DMS53 treated with DMSO at 0.1 percent for 48 hours (cell line): ENCODE measurements around the gene CNTRL.
"Not testable (repeated sequence)": the region's sequence is repeated elsewhere in the genome, so short reads cannot be mapped to it uniquely, and the experiment has no call there.

Source experiments
- DNase-seq: peaks from one replicate; lab custom pipeline; 2025; ENCODE audit not compliant: unreplicated experiment; lab: John Stamatoyannopoulos, UW

Gene CNTRL

DNA sequence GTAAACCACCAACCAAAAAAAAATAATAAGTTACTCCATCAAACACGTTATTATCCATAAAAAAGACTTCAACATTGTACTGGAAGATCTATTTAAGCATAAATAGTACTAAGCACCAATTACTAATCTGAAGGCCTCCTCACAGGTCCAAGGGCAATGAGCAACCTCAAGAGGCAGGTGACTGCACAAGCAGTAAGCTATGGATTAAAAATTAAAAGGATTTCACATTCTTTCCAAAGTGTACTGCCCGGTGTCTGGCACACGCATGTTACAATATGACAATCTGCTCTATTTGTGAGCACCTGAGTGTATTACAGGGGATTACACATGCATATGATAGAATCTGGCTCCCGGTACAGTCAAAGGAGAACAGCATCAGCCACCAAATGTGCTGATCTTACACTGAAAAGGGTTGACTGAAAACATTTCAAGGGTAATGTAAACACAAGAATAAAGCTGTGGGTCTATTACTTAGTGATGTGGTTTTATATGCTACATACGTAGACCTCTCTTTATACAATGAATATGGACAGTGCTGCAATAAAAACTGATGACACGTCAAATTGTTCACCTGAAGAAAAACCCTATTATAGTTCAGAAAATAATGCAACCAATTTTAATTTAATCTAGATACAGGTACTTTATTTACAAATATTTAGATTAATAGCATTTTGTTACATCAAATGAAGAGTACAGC, 104.1 kb downstream of the CNTRL start:
- no peak for DNase-seq

DNA sequence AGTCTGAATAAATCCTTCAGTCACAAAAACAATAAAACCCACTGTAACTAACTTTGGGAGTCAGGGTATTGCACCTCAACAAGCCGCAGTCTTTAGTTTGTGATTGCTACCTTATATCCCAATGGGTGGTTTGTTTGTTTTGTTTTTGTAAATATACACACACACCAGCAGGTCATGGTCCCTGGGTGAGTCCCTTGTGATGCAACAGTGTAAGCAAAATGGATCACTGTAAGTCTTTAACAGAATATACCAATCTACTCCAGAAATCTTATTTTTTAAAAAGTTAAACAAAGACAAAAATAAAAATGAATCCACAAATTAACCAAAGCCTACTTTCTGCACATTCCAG, 104.6 kb downstream of the CNTRL start:
- DNase-seq = not testable (repeated sequence)

DNA sequence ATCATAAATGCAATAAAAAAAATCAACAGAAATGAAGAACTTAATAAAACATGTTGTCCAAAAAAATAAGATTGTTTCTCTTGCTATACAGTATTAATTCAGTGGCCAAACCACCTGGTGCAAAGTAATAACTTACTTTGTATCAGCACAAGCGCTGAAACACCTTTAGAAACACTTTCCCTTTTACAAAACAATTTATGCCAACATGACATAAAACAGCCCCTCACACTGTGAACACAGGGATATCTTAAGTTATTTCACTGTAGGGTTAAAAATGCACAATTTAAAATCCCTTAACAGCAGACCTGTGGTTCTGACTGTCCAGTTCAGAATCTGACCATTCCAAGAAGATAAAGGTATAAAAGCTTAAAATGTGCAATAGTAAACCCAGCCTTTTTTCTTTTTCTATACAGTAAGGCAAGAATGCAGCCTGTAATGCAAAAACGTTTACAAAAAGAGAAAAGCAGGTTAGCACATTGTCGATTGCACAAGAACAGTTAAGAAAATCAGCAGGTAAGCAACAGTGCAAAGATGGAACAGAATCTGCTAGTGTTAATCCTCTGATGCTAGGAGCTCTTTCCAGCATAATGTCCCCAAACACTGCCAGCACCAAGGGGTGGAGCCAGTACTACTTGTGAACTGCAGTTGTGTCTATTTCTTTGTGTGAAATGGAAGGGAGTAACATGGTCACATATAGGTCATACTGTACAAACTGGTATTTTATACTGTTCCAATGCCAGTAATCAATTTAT, 105.4 kb downstream of the CNTRL start:
- no peak for DNase-seq

DNA sequence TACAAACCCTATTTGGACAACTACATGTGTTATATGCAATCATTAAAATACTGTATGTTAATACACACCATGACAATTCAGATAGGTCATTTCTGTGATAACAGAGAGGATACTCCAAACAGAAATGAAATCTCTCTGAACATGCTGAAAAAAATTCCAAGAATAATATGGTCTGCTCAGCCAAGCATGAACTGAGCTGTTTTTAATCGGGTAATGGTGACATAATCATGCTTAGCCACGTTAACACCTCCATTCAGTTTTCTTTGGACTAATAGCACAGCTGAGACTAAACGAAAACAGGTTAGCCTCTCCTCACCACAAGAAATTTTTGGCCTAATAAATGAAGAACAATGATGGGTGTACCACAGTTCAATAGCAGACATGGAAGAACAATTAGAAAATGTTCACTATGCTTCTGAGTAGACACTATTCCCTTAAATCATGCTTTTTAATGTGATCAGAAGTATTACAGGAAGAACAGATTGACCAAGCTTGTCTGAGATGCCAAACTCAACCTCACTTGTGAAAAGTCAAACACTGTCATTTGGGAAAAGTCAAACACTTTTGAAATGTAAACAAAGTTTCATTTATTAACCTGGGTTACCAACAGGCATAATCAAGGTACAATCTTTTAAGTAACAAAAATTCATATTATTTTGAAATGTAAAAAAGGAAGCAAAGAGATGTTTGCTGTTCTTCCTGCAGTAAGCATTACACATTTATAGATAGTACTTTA, 107.5 kb downstream of the CNTRL start:
- DNase-seq = no peak

DNA sequence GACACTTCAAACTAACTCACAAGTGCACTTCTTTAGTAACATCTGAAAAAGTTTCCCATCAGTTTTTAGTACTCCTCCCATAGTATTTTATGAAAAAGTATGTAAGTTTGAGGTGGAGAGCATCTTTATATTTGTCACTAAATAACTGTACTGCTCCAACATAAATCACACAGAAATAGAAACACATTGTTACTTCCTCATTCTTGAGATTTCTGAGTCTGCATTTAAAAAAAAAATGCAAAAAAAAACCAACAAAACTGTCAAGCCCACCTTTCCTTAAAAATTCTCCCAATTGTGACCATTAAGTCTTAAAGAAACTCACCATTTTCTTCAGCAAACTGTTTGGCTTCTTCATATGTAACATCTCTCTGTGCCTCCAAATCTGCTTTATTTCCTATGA, 108.2 kb downstream of the CNTRL start:
- no peak for DNase-seq

DNA sequence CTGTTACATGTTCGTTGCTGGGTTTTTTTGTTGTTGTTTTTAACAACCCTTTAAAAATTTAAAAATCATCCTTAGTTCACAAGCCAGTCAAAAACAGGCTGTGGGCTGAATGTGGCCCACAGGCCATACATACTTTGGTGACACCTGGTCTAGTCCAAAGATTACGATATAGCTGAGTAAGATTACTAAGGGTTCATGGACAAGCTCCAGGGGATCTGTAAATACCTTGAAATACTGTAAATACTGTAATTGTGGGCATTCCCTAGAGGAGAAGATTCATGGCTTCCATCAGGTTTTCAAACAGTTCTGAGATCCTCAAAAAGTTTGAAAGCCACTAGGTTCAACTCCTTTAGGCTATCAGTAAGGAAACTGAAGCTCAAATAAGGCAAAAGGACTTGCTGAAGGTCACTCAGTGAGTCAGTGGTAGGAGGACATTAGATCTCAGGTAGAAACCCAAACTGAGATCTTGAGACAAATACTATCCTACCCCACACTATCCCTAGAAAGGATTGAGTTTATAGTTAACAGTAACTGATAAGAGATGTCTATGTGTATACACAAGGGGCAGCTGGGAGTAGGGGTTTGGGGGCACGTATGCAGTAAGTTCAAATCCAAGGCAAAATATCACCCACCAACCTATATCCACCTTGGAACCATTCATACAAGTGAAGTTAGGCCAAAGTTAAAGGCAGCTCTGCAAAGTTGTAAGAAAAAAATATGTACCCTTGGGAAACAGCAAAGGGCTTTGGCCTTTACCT, 109.1 kb downstream of the CNTRL start:
- DNase-seq = no peak

DNA sequence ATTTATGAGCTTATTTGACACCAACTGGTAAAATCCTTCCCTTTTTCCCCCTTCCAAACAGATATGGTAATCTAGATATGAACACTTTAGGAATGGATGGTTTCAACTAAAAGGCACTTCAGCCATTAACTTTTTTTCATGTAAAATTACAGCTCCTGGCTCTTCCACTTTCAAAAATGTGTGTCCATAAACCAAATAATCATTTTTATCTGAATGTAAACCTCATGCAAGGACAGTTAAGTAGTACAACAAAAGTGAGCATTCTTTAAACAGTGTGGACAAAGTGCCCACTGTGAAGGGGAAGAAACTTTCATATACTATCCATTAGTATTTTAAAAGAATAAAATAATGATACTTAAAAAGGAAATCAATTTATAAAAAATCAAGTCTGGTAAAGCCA, 109.7 kb downstream of the CNTRL start:
- no peak for DNase-seq

DNA sequence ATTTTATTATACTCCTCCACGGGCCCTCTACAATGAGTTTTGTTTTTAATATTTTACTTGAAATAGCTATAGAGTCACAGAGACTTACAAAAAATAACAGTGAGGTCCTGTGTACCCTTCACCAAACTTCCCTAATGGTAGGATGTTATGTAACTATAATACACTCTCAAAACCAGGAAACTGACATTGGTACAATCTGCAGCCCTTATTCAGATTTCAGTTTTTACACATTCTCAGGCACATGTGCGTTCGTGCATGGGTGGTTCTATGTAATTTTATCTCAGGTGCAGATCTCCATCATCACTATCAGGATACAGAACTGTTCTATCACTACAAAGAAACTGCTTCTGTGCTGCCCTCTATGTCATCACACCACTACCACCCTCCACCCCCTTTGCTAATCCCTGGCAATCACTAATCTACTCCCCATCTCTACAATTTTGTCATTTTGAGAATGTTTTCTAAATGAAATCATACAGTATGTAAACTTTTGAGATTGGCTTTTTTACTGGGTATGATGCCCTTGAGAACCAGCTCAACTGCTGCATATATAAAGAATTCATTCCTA, 110.5 kb downstream of the CNTRL start:
- no peak for DNase-seq

DNA sequence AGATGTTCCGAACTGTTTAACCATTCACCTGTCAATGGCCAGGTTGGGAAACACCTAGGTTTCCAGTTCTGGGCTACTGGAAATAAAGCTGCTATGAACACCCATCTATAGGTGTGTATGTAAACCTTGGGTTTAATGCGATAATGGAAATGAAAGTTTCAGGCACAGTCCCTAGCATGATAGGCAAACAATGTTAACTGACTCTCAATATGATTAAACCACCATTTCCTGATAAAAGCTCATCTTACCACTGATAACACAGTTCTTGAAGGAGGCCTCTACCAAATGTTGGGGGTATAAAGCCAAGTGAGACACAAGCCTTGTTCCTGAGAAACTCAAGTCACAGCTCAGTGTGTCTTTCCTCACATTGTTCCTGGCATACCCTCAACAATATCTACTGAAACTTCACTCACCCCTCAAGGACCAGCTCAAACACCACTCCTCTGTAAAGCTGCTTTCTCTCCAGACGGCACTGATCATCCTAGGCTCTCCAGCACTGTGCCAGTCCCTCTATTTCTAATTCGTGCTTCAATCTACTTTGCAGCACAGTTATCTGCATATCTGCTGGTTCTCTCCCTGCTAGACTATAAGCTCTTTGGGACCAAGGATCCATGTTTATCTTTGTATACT, 111.1 kb downstream of the CNTRL start:
- no peak for DNase-seq

DNA sequence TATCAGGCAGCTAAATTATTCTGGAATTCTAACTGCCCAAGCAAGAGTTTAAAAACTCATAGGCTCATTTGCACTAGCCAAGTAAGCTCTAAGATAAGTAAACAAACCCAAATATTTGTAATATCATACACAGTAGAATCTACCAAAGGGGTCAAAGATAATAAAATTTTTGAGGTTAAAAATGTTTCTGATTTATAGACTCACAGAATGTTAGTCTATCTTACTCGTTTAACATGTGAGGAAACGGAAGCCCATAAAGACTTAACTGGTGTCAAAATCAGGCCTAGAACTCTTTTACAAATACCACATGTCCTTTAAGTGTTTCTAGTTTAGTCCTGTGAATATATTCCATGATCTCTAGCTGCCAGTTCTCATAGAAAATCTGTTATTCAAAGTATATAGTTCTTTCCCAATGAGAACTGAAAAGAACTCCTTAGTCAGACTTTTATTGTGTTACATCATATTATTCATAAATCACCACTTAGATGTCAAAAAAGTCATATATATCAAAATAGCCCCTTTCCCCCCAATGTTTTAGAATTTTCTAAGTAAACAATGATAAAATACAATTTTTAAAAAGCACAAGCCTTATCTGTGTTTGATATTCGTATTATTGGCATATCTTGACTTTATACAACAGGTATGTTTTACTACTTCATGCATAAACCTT, 113.0 kb downstream of the CNTRL start:
- no peak for DNase-seq

DNA sequence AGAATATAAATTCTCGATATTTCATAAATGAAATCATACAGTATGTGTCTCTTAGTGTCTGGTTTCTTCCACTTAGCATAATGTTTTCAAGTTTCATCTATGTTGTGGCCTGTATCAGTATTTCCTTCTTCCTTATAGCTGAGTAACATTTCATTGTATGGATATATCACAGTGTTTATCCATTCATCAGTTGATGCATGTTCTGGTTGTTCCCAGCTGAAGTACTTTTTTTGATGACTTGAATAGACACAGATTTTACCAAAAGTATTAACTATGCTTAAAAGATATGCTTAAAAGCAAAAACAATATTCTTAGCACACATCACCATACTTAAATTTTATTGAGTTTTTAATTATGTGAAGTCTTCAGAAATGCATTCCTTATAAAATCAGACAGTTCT, 114.3 kb downstream of the CNTRL start:
- no peak for DNase-seq

DNA sequence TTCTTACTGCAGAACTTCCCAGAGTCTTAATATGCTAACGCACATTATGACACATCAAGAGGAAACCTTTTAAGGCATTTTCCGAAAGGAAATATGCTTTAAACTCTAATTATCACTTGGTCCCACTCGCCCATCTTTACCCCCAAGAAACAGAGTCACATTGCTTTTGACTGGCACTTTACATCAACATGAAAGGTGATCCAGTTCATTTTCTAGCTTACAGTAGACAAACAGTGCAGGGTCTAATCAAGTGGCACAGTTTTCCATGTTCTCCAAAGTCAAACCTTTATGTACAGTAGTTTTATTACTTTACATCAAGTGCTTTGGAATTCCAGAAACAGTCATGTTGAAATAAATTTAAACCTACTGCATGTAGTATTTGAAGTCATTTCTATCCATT, 114.9 kb downstream of the CNTRL start:
- DNase-seq = no peak

DNA sequence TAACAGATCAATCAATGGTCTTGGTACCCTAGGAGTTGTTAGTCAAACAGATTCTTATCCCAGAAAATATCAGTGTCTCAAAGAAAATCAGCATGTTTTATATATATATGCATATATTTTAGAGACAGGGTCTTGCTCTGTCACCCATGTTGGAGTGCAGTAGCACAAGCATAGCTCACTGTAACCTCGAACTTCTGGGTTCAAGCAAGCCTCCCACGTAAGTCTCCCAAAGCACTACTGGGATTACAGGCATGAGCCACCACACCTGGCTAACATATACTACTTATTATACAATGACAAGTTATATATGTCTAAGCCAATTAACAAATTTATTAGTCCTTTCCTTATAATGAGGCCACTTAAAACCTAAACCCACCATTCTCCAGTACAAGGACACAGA, 116.5 kb downstream of the CNTRL start:
- no peak for DNase-seq

DNA sequence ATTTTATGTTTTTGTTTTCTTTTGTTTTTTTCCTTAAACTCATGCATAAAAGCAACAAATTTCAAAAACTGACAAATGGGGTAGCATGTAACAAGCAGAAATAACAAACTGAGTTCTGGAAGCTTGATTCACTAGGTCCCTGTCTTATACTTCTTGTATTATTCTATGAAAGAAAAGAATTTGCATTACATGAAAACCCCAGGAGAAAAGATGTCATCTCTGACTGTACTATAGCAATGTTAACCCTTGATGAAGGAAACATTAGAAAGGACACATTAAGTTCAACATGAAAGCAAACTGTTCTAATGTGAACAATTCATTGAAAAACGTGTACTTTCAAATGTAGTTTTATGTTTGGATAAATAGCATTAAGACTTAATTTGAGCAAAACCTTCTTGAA, 117.8 kb downstream of the CNTRL start:
- no peak for DNase-seq

DNA sequence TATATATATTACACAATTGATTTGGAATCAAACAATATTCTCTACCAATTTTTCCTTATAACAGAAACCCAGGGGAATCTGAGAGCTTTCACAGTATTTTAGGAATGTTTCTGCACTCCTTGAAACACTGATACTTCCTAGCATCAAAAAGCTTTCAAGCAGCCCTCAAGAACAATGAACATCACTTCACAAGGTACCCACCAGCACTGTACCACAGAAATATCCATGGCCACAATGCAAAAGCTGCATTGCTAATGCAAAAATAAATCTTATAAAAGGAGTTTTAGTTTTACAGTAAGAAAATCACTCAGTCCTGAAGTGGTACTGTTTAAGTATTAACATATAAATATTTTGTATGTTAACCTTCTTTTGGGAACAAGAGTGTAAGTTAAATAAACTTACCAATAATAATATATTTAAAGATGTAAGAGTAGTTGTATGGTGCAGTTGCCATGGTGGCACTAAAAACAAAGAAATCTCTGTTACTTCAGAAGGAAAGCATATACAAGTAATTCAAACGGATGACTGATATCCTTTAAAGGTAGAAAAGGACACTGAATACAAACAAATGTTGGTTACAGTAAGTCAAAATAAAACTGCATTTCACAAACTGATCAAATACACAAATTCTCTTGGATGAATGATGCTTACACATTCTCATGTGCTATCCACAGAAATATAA, 118.3 kb downstream of the CNTRL start:
- DNase-seq = no peak

DNA sequence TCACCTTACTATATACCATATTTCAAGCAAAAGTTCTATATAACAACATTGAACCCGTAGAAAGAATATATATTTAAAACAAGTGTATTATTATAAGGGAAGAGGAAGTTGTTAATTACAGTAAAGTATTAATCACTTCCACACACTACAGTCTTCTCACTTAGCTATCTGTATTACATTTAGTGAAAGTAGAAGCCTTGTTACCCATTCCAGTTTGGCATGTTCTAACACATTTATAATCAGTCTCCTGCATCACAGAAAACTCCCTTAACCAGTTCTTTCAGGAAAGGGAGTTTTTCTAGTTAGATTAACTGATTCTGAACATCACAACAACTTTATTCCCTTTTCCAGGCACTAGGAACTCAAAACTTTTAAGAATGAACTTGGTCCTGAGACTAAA, 120.0 kb downstream of the CNTRL start:
- no peak for DNase-seq

DNA sequence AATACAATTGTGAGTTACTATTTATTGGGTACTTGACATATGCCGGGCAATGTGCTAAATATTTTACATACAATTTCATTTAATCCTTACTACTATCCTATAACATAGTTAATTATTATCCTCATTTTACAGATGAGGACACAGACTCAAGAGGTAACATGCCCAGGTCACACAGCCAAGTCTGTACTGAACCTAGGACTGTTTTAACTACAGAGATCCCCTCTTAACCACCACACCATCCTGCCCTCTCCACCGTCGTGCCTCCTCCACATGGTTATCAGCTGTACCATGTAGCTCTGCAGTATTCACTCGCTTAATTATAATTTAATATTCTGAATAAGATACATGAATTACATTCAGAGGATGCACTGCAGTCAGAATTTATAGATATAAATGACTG, 121.6 kb downstream of the CNTRL start:
- no peak for DNase-seq

DNA sequence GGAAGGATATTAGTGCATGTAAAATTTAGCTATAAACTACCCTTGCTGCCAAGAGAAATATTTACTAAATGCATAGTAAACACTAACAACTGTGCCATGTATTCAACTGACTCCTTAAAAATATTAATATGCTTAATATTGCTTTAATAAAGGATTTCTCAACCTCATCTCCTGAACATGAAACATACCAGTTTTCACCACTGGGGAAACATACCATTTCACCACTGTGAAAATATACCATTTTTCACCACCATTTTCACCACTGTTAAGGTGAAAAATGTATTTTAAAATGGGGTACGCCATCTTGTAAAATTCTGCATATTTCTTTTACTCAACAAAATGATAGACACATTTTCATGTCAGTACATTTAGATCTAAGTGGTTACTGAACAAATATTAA, 122.4 kb downstream of the CNTRL start:
- no peak for DNase-seq

DNA sequence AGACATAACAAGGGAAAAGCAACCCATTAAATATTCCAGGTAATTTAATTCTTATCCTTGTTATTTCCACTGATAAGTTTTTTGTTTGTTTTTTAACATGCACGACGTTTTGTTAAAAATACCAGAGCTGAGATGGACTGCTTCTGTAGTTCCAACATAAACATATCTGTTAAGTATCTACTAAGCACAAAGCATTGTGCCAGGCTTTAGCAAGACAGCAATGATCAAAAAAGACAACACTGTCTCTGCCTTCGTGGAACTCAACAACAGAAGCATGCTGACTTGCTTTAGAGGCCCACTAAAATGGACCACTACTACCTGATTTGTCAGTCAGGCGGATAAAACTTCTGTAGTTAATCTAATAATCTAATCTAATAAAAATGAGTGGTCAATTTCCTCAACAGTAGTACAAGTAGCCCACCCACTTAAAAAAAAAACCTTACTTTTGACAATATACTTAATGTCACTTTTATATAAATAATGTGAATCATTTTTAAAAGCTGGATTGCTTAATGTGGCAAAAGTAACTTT, 123.8 kb downstream of the CNTRL start:
- no peak for DNase-seq
